GM18498 (cell line): ENCODE results near the gene CAMTA1.

ENCODE experiments used
- ATAC-seq: cut with Tn5 transposase; IDR thresholded peaks from one replicate; pipeline ENCODE4 v1.9.1; 2021; ENCODE audit warnings: mild to moderate bottlenecking, moderate library complexity; ENCODE audit not compliant: unreplicated experiment

The CAMTA1 gene

DNA sequence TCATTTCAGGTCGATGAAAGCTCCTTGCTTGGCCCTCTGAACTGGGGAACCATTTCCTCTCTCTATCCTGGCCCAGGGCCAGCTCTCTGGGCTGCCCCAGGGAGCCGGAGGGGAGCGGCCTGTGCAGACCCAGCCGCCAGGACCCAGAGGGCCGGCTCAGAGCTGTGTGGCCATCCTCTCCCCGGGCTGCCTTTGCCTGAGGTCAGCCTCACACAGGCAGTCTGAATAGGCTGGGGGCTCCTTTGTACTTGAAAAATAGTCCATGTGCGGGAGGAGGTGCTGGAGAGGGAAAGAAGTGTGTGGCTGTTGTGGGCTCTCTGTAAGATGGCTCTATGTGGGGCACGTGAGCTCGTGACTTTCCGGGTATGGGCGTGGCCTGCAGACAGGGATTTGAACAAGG is 710.7 kb downstream of the CAMTA1 start:
- ATAC-seq, result no peak

DNA sequence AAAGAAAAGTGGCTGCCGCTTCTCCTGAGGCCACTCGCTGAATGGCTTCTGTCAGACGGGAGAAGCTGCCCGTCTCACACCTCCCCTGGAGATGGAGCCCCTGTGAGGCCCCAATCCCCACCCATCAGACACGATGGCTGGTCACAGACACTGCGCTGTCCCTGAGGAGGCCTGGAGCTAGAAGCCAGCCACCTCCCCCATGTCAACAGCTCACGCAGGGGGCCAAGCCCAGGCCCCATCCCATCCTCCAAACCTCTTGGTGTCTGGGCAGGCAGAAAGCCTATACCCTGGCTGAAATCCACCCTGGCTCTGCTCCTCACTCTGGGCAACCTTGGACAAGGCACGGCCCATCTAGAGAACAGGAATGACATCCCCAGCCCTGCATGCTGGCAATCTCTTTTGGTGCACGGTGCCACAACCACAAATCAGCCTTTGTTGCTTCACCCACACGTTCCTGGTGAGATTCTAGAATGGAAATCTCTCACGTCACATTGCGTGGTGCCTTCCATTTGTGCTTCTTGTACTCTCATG is 711.9 kb downstream of the CAMTA1 start:
- ATAC-seq, result no peak

DNA sequence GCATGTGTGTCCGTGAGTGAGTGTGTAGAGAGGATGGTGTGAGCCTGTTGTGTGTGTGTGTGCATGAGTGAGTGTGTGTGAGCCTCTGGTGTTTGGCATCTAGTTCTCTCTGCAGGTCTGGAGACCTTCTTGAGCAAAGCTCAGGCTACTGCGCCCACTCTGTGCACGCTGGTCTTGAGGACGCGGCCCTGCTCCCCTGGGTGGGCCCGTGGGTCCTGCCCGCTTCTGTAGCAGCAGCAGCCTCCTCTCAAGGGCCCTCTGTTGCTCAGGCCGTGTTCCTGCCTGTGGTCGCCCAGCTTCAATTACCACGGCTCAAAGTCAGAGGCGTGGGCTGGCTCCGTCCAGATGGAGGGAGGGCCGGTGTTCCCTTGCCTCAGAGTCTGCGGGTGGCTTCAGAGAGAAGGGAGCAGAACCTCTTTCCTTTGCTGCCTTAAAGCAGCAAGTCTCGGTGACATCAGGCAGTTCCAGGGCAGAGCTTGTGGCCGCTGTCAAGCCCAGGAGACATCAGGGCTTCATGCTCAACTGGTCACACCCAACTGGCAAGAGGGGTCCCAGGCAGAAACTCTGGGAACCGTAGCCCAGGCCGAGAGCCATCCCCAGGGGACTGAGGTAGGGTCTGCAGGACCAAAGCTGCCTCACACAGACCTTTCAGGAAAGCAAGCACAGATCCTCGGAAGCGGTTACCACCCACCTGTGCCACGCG is 715.3 kb downstream of the CAMTA1 start:
- no peak for ATAC-seq

DNA sequence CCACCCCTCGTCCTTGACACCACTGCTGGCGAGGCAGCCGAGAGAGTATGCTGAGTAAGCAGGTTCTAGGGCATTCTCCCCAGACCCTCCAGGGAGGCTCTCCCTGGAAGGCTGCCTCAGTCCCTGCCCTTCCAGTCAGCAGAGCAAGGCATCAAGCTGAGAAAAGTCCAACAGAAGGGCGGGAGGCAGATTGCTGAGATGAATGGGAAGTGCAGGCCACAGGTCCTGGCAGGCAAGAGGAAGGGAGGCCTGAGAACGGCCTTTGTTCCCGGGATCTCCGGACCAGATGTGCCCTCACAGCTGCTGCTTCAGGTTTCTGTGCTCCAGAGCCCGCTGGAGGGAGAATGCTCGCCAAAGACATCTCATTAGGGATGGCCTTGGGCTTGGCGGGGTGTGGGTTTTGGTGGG is 715.8 kb downstream of the CAMTA1 start:
- no peak for ATAC-seq

DNA sequence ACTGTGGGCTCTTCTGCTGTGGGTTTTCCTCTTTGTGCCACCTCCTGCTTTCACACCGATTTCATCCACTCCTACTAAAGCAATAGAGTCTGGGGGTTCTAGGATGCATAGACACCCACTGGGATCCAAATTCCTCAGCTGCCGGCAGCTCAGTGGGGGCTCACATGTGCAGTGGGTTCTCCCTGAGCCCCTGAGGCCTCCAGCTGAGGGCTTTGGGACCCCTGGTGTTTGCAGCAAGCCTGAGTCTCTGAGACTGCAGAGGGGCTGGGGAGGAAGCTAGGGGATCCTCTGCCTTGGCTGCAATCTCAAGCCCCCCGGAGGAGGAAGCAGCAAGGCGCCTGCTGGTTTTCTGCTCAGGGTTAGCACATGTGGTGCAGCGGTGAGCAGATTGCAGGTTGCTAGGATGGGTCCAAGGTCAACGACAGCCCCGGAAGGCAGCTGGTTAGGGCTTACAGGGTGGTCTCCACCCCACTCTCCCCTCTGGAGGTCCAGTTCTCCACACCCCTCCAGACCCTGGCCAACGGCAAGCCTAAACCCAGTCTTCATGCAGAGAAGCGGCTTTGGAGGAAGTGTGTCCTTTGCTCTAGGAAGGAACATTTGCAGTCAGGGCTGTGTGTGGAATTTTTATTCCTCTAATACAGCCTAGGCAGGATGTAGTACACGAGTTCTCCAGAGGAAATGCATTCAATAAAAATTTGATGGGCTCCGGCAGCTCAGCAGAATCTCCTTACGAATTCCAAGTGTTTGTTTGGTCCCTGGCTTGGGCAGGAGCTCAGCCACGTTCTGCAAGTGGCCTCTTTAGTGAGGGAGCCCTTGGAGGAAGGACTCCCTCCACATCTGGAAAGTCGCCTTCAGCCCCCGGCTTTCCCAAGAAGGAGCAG is 716.7 kb downstream of the CAMTA1 start:
- ATAC-seq, result no peak

DNA sequence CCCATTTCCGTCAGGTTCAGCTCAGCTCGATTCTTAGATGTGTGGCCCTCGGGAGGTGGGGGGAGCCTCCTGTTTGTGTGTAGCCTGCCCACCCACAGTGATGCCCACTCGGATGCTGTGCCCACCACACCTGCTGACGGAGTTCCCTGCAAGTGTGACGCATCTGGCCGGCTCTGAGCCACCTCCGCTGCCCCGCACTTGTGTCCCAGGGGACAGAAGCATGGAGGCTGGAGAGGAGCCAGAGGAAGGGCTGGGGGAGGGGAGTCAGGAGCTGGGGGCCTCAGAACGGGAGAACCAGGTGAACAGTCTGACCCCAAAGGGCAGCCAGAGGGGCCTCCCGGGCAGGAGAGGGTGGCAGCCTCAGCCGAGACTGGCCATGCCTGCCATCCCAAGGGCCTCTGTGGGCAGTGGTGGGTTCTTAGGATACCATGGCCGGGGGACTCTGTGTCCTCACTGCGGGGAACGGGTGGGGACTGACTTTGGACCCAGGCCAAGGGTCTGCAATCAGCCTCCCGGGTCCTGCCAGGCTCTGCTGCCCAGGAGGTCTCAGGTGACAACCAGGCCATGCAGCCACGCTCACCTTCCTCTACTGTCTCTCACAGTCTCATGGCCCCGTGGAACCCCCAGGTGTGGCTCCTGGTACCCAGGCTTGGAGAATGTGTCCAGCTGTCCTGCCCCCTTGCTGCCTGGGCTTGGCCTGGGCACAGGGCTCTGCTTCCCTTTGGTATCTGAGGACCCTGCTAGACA is 718.6 kb downstream of the CAMTA1 start:
- no peak for ATAC-seq

DNA sequence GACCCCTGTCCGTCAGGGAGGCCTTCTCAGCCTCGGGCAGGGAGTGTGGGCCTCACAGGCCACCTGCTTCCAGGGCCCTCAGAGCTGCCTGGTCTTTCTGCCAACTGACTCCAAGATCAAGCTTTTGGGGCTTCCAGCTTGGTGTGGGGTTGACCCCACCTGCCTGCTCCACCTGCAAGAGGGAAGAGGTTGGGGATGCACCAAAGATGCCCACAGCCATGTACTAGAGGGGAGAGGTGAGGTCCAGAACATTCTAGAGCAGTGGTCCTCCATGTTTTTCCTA is 719.1 kb downstream of the CAMTA1 start:
- no peak for ATAC-seq

DNA sequence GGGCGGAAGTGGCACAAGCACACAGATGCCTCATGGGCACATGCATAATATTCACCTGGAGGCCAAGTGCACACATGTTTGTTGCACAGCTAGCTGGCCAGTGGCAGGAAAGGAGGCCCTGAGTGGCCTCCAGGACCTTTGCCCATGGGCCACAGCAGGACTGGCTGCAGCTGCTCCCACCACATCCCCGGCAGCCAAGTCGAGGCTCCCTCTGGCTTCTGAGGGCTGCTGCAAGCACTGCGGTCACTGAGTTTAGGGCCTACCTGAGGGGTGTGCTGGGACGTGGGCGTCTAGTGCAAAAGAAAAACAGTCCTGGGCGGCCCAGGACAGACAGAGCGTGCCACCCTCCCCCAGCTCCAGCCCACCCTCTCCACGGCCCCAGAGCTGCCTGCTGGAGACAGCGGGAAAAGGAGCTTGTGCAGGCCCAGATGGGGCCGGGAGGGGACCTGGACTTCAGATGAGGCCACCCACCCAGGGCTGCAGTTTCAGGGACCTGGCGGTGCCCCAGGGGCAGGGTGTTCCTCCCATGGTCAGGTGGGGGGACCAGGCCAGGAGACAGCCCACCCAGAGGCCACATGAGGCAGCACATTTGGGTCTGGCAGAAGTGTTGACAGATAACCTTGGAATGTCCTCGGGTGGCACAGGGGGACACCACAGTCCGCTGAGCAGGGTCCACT is 720.0 kb downstream of the CAMTA1 start:
- ATAC-seq, result no peak

DNA sequence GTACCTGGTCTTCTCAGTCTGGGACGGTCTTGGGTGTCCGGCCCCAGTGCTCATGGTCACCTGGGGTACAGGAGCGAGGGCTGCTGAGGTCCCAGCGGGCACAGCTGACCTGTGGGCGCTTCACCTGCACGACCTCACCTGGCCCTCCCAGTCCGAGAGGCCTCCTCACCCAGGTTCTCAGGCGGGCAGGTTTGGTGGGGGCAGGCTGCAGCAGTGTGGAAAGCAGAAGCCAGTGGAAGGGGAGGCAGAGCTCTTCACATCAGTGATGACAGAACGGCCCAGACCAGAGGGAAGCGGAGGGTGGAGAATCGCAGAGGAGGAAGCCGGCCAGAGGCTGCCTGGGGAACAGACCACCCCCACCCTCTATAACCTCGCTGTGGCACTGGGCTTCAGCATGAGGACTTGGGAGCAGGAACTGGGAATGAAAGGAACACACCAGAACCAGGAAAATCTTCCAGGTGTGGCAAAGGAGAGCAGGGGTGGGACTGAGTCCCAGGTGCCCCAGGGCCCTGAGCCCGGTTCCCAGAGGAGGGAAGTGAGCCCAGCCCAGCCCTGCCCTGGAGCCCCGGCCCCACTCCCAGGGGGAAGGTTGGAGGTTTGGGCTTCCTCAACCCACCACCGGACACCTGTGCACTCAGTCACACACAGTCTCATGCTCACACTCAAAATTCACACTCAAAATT is 720.7 kb downstream of the CAMTA1 start:
- no peak for ATAC-seq

DNA sequence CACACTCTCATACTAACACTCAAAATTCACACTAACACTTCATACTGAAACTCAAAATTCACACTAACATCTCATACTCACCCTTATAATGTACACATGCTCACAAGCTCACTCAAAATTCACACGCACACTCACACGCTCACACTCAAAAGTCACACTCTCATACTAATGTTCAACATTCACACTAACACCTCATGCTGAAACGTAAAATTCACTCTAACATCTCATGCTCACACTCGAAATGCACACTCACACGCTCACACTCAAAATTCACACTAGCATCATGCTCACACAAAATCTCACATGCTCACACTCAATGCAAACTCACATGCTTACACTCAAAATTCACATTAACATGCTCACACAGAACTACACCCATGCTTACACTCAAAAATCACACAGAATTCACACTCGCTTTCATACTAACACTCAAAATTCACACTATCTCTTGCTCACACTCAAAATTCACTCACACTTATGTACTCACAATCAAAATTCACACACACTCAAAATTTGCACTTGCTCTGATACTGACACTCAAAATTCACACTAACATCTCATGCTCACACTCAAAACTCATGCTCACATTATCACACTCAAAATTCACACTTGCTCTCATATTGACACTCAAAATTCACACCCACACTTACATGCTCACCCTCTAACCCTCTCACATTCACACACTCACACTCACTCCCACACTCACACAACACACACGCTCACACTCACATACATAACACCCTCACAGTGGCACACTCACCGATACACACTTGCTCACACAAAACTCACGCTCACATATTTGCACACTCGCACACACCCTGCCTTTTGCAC is 721.4 kb downstream of the CAMTA1 start:
- no peak for ATAC-seq

DNA sequence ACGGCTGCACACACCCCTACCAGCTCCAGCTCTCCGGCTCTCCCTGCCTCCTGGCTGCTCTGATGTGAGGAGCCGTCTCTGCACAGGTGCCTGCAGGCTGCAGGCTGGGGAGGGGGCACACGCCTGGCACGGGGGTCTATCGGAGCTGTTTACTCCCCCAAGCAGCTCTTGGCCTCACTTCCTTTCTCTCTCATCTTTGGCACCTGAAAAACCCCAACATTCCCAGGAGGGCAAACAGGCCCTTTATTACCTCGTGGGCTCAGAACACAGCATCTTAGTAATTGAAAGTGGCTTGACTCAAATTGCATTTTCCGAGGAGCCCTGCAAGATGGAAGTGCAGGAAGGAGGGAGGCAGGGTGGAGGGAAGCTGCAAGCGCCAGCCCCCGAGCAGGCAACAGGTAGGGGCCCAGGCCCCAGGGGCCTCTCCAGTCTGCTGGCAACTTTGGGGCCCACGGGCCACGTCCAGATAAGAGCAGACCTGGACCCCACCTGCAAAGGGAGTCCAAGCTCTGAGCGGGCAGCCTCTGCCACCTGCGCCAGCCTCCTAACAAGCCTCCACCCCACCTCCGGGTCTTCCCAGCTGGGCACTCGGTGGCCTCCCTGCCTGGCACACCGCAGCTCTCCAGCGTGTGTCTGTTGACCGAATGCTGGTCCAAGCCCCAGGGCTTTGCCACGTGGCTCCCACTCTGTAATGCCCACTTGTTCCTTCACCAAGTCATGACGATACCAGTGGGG is 722.2 kb downstream of the CAMTA1 start:
- no peak for ATAC-seq

DNA sequence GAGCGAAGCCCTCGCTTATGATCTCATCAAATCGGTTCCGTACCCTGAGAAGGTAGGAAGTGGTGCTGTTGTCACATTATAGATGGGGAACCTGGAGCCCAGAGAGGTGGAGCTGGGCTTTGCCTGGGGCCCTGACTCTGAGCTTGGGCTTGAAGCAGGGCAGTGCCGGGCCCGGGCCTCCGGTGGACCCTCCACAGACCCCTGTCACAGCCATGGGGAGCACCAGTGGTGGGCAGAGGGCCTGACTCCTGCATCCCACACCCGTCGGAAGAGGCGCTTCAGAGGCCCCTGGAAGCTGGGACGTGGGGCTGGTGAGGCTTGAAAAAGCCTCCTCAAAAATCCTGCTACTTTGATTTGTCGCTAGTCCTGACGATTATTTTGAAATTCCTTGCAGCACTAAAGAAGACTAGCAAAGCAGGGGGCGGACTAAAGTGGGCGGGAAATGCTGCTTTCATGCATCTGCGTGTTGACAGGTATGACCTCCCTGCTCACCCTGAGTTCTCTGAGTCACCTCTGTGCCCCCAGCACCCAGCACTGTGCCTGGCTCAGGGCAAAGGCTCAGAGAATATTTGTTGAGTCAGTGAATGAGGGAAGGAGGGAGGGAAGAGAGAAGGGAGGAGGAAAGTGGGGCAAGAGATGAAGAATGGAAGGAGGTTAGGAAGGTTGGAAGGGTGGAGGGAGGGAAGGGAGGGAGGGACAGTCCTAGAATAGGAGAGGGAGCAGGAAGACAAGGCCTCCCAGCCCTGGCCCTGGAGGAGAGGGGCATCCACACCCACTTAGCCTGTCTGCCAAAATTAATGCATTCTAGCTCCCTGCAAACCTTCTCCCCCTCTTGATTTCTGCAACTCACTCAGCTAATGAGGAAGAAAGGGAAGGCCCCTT is 723.0 kb downstream of the CAMTA1 start:
- ATAC-seq, result no peak

DNA sequence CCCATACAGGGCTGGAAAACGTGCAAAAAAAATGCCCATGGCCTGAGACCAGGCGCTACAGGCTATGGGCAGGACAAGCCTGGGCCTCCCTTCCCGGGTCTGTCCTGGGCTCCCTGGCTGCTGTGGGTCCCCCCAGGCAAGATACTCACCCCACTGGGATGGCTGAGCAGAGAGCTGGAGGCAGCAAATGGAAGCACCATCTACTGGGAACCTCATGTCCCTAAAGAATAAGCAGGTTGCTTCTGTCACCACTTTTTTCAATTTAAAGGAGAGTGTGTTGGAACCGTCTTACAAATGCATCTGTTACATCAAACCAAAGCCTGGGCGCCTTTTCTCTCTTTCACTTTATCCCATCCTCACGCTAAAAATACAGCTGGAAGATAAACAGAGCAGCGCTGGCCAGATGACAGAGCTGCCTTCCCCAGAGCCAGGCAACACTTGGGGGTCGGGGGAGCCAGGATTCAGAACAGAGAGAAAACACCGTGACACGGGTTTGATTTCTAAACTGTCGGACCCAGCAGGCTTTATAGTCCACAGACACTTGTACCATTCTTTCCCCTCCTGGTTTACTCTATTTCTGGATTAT is 723.8 kb downstream of the CAMTA1 start:
- no peak for ATAC-seq

DNA sequence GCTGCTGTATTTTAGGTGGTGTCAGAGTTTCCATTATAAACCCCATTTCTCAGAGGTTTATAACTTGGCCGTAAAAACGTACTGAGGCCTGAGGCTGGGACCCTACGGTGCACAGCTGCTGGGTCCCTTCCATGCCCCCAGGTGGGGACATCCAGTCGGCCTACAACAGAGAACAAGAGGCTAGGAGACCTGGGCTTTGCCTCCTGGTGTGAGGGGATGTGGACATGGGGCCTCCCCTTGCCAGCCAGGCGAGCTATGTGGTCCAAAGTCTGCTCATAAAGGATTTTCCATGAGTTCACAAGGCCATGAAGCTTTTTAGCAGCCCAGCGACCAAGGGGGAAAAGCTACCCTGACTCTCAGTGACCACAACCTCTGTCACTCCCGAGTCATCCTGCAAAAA is 724.3 kb downstream of the CAMTA1 start:
- ATAC-seq, result no peak

DNA sequence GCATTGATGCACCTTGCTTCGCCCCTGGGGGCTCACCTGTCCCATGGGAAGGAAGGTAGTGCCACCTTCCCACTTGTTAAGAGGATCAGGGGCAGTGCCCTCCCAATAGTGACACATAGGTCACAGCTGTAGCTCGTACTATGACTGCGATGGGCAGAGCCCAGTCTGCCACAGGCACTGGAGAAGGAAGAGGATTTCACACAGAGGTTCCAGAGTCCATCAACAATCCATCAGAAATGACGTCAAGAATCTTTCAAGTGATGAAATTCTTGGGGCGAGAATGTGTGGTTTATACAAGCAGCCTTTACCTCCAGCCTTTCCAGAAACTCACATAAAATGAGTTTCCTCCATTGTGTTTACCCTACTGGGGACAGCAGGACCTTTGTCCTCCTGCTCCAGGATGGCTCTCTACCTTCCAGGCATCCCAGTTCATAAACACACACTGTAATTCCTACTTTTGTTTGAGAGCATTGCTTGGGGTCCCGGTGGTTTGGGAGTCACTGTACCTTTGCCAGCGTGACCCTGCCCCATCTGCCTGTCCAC is 725.2 kb downstream of the CAMTA1 start:
- no peak for ATAC-seq

DNA sequence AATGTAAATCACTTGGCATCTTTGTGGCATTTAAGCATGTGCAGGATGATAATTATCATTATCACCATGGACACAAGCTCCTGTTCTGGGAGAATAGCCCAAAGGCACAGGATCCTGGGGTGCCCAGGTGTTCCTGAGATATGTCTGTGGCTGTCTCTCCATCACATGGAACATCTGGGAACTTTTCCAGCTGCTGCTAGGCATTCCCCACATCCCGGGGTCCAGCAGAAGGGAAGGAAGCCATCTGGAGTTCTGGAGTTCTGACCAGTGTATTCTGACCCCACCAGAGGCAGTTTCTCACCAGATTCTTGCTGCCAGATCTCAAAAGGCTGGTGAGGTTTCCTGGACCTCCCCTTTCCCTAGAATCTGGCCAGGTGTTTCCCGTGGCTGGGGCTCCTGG is 726.1 kb downstream of the CAMTA1 start:
- no peak for ATAC-seq

DNA sequence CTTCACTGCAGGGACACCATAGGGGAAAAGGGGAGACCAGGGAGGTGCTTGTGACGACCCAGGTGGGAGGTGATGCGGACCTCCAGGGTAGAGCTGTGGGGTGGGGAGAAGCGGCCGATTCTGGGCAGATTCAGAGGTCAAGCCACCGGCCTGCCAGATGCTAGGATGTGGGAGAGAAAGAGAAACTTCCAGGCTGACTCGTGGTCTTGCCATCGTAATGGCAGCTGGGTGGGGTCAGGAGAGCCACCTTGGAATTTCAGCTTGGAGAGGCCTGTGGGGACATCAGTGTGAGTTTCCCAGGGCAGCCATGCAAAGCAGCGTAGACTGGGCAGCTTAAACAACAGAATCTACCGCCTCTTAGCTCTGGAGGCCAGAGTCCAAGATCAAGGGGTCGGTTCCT is 727.8 kb downstream of the CAMTA1 start:
- ATAC-seq, result no peak
